ENCODE measurements around the gene GANAB. TPM values are rescaled to one million over a fixed set of nuclear protein-coding genes. Genes with fewer than 3 reads are reported as not detected.

GANAB gene
- total RNA-seq, 1 donor from 2014 or later, result 213 TPM

DNA sequence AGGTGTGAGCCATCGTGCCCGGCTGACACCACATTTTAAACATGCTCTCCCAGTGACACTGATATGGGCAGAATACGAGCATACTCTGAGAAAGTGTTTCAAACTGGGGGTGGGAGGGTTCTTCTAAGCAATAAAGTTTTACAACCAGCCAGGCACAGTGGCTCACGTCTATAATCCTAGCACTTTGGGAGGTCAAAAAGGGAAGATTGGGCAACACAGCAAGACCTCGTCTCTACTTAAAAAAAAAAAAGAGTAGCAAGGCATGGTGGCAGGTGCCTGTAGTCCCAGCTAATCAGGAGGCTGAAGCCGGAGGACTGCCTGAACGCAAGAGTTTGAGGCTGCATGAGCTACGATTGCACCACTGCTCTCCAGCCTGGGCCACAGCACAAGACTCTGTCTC lies 2.2 kb downstream of the GANAB start:
- TF ChIP-seq, protein P1, sequence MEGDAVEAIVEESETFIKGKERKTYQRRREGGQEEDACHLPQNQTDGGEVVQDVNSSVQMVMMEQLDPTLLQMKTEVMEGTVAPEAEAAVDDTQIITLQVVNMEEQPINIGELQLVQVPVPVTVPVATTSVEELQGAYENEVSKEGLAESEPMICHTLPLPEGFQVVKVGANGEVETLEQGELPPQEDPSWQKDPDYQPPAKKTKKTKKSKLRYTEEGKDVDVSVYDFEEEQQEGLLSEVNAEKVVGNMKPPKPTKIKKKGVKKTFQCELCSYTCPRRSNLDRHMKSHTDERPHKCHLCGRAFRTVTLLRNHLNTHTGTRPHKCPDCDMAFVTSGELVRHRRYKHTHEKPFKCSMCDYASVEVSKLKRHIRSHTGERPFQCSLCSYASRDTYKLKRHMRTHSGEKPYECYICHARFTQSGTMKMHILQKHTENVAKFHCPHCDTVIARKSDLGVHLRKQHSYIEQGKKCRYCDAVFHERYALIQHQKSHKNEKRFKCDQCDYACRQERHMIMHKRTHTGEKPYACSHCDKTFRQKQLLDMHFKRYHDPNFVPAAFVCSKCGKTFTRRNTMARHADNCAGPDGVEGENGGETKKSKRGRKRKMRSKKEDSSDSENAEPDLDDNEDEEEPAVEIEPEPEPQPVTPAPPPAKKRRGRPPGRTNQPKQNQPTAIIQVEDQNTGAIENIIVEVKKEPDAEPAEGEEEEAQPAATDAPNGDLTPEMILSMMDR (IDR thresholded peaks at IDR 0.05; ENCODE audit: partially characterized antibody, unreplicated experiment), result no peak
- peaks cover 10% of the 10 kb centered on the region for H3K4me1 Mint-ChIP-seq (ENCODE audit: low read depth, unreplicated experiment)

DNA sequence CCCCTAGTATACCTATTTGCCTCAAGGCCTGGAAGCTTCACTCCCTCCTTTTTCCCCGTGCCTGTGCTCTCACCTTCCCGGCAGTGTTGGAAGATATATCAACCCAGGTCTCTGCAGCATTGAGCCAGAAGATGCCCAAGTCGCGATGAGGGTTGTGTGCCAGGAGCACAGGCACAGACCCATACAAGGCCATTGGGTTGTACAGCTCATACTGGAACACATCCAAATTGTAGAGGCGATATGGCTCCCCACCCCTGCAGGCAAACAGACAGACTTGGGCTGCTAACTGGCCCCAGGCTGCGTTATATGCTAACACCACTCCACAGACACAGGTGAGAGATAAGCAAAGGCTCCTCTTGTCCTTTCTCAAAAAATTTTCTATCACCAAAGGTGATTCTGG lies 13.9 kb downstream of the GANAB start:
- no peak for DNase-seq
- TF ChIP-seq, protein P1 (IDR thresholded peaks at IDR 0.05; ENCODE audit: partially characterized antibody, unreplicated experiment), result no peak
- no peak overlapping the region for H3K4me3 Mint-ChIP-seq (ENCODE audit: unreplicated experiment)
- no peak overlapping the region for H3K27ac Mint-ChIP-seq (ENCODE audit: unreplicated experiment)
- no peaks in the 10 kb centered on the region for H3K36me3 Mint-ChIP-seq (ENCODE audit: unreplicated experiment)
- H3K4me1 Mint-ChIP-seq (ENCODE audit: low read depth, unreplicated experiment), result no peaks in the 10 kb centered on the region
- peaks cover 2% of the 10 kb centered on the region for H3K27me3 Mint-ChIP-seq (ENCODE audit: unreplicated experiment)
- peaks cover 2% of the 10 kb centered on the region for H3K9me3 Mint-ChIP-seq (ENCODE audit: unreplicated experiment)

More for the DNA sequence above, 2.2 kb downstream of the GANAB start:
- Mint-ChIP-seq H3K4me3 (ENCODE audit: unreplicated experiment) (peak overlapping the region; percentile 15), H3K36me3 (ENCODE audit: unreplicated experiment) (peaks cover 3% of the 10 kb centered on the region), H3K9me3 (ENCODE audit: unreplicated experiment) (peaks cover 7% of the 10 kb centered on the region), H3K27ac (ENCODE audit: unreplicated experiment) (no peak overlapping the region), H3K27me3 (ENCODE audit: unreplicated experiment) (peaks cover 8% of the 10 kb centered on the region)
- DNase-seq, result no peak

DNA sequence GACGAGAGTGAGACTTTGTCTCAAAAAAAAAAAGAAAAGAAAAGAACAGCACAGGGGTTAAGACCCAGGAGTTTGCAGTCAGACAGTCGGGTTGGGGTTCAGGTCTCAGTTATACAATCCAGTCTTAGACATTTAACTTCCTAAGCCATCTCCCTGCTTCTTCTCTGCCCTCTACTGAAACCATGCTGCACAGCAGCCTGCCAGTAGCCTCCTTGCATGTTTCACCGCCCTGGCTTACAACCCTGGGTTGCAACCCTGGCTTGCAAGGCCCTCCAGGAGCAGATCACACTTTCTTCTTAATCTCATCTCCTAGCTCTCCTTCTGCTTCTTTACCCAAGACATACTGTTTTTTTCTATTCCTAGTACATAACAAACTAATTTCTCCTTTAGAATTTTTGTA lies 18.7 kb downstream of the GANAB start:
- H3K9me3 Mint-ChIP-seq (ENCODE audit: unreplicated experiment), result peaks cover 5% of the 10 kb centered on the region
- no peak overlapping the region for H3K27ac Mint-ChIP-seq (ENCODE audit: unreplicated experiment)
- H3K4me1 Mint-ChIP-seq (ENCODE audit: low read depth, unreplicated experiment), result no peaks in the 10 kb centered on the region
- DNase-seq, result no peak
- TF ChIP-seq, protein P1 (IDR thresholded peaks at IDR 0.05; ENCODE audit: partially characterized antibody, unreplicated experiment), result no peak
- H3K27me3 Mint-ChIP-seq (ENCODE audit: unreplicated experiment), result peaks cover under 1% of the 10 kb centered on the region
- peaks cover 5% of the 10 kb centered on the region for H3K36me3 Mint-ChIP-seq (ENCODE audit: unreplicated experiment)
- no peak overlapping the region for H3K4me3 Mint-ChIP-seq (ENCODE audit: unreplicated experiment)

DNA sequence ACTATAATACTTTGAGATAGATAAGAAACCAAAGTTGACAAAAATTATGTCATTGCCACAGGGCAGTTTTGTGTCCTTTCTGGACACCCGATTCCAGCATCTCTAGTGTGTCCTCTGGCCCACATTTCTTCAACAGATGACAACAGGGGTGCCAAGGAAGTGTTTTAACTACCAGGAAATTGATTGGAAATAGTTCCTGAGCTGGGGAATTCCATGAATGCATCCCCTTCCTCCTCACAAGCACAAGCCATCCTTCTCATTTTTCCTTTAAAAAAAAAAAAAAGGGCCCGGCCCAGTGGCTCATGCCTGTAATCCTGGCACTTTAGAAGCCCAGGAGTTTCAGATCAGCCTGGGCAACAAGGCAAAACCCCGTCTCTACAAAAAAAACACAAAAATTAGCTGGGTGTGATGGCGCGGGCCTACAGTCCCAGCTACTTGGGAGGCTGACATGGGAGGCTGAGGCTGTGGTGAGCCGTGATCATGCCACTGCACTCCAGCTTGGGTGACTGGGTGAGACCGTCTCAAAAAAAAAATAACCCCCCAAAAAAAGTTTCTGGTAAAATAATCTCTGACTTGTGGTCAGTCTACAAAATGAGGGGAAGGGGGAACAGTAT lies 23.8 kb downstream of the GANAB start:
- peak overlapping the region; percentile 82 for H3K27ac Mint-ChIP-seq (ENCODE audit: unreplicated experiment)
- peaks cover 5% of the 10 kb centered on the region for H3K36me3 Mint-ChIP-seq (ENCODE audit: unreplicated experiment)
- H3K27me3 Mint-ChIP-seq (ENCODE audit: unreplicated experiment), result peaks cover 10% of the 10 kb centered on the region
- DNase-seq, result no peak
- H3K4me1 Mint-ChIP-seq (ENCODE audit: low read depth, unreplicated experiment), result peaks cover 6% of the 10 kb centered on the region
- H3K9me3 Mint-ChIP-seq (ENCODE audit: unreplicated experiment), result peaks cover 14% of the 10 kb centered on the region
- TF ChIP-seq, protein P1 (IDR thresholded peaks at IDR 0.05; ENCODE audit: partially characterized antibody, unreplicated experiment), result no peak
- H3K4me3 Mint-ChIP-seq (ENCODE audit: unreplicated experiment), result peak overlapping the region; percentile 83

DNA sequence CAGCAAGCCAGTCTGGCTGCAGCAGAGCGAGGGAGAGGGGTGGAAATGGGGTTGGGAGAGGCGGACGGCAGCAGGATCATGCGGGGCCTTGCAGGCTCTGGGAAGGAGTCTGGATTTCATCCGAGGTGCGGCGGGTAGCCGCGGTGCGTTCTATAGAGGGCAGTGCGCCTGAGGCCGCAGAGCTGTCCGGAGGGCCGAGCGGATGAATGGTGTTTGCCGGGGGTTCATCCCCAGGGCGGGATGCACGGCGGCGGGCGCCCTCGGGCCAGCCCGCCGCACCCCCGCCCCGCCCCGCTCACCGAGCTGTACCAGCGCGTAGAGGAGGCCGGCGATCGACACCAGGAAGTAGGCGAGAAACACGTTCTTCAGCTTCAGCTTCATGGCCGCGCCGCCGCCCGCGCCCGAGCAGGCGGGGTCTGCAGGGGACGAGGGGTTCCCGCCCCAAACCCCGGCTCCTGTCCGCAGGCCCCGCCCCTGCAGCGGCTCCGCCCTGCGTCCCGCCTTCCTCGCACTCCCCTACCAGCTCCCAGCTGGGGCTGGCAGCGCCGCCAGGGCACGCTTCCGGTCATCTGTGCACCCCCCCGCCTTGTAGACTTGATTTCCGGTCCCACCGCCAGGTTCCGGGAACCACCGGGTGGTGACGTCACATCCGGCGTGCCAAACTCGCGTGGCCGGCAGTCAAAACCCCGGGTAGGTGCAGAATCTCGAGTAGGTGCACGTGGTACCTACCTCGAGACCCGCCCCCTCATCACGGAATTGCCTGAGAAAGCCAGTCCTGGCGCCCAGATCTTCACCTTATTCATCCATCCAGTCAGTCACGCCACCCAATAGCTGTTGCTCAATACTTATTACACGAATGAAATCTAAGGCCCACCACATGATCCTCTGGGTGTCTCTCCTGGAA lies 24.6 kb downstream of the GANAB start, which contains the start of gene B3GAT3:
TSS of gene B3GAT3 (minus strand) at position 420 of the 904 bp plus-strand sequence. CDS start at position 381, 39 bp downstream.
- Mint-ChIP-seq H3K9me3 (ENCODE audit: unreplicated experiment) (peaks cover 14% of the 10 kb centered on the region), H3K4me1 (ENCODE audit: low read depth, unreplicated experiment) (peaks cover 6% of the 10 kb centered on the region), H3K36me3 (ENCODE audit: unreplicated experiment) (peaks cover 5% of the 10 kb centered on the region), H3K4me3 (ENCODE audit: unreplicated experiment) (peak within 1 kb of the TSS; percentile 99), H3K27ac (ENCODE audit: unreplicated experiment) (peak within 1 kb of the TSS; percentile 96), H3K27me3 (ENCODE audit: unreplicated experiment) (peaks cover 10% of the 10 kb centered on the region)
- DNase-seq, result peak; percentile 98
- TF ChIP-seq, protein P1 (IDR thresholded peaks at IDR 0.05; ENCODE audit: partially characterized antibody, unreplicated experiment), result no peak

Measured in glutamatergic neuron (in vitro differentiated cells).